OCI-LY1 (cell line): ENCODE measurements around the gene DENND11.

ENCODE experiments used
- CTCF ChIP-seq: fragments of 200-600 bp; sonication (generic), shearing (Covaris generic); IDR thresholded peaks from 2 replicates; pipeline ENCODE4 v1.5.1; 2017; ENCODE audit warnings: mild to moderate bottlenecking, antibody characterized with exemption, low read length, moderate library complexity, mixed read lengths
- EZH2 ChIP-seq: fragments of 200-600 bp; sonication (generic), shearing (Covaris generic); IDR thresholded peaks from 2 replicates; pipeline ENCODE4 v1.8.0; 2017; ENCODE audit warnings: borderline replicate concordance, mixed run types, mild to moderate bottlenecking, antibody characterized with exemption, low read length, moderate library complexity, mixed read lengths

- TF ChIP-seq EZH2 (no peak), CTCF (no peak)
Measured at GRCh38 chr7:141722529-141722928, 20.6 kb upstream of the DENND11 start.
